ENCODE results near the gene ROR2. TPM values are rescaled to one million over a fixed set of nuclear protein-coding genes. Genes with fewer than 3 reads are reported as not detected.

The ROR2 gene
- total and polyA plus RNA-seq, 2 of the 13 experiments (the other 11 are each of a cell fraction or from before 2014, with no cell fraction given), result not detected

GRCh38 chr9:91837981-91838731, 111.9 kb downstream of the ROR2 start:
- in situ Hi-C loops (cut with HindIII; ENCODE audit: extremely low pct_ligation_motif_present, low pct_unique_long_range_greater_than_20kb) (no loop called here), intact Hi-C loops (cut with micrococcal nuclease; ENCODE audit: unreplicated experiment) (no loop called here)
- H4K20me1 ChIP-seq (ENCODE audit: insufficient read depth, low read length), result no peaks in the 10 kb centered on the region
- no peaks in the 10 kb centered on the region for H3K79me2 ChIP-seq (ENCODE audit: insufficient read depth, low read length)
- WGBS (ENCODE audit: low lambda C conversion rate), result 39% methylated on average over 14 of the region's 21 CpGs
- H3K36me3 ChIP-seq (replicated peaks in 1 of 2; ENCODE audit: control insufficient read depth in 1 of 2, insufficient read depth in 2 of 2, low read length in 2 of 2), result no peaks in the 10 kb centered on the region
- H3K4me1 ChIP-seq (ENCODE audit: insufficient read depth, low read length), result no peaks in the 10 kb centered on the region
- no peak for TF ChIP-seq ZNF510 (CRISPR knock-in tag; IDR thresholded peaks at IDR 0.05; ENCODE audit: low read depth)
- no peak overlapping the region for H2AFZ ChIP-seq (ENCODE audit: low read length)
- H3K4me3 ChIP-seq (replicated peaks in 1 of 3; ENCODE audit: insufficient read depth in 1 of 3, low read depth in 2 of 3, low read length in 3 of 3), result no peak overlapping the region
- no peak overlapping the region for H3K9ac ChIP-seq (ENCODE audit: insufficient read depth, low read depth, low read length)
- BruUV-seq (replicated peaks), result no TSS peak
- ATAC-seq (no peak), FAIRE-seq (no peak), DNase-seq (ENCODE audit: low spot score) (no peak)
- no peak overlapping the region for H3K27ac ChIP-seq (ENCODE audit: extremely low read length, insufficient read depth, low read length)
- POLR2A ChIA-PET, result no interaction called here
- CTCF ChIA-PET (ENCODE audit: low intra/inter-chr PET ratio, low total read pairs), result no interaction called here
- H3K27me3 ChIP-seq (ENCODE audit: control insufficient read depth in 1 of 2, insufficient read depth in 2 of 2, low read length in 2 of 2), result peaks cover 5 to 66% of the 10 kb centered on the region in 2 experiments; a peak in 4 of 5 replicates
- no peak overlapping the region for H3K4me2 ChIP-seq (ENCODE audit: low read depth, low read length)
- H3K9me3 ChIP-seq (ENCODE audit: low read length), result no peaks in the 10 kb centered on the region

GRCh38 chr9:91836515-91836914, 113.5 kb downstream of the ROR2 start:
- Histone ChIP-seq H3K4me3 (replicated peaks in 1 of 3; ENCODE audit: insufficient read depth in 1 of 3, low read depth in 2 of 3, low read length in 3 of 3) (no peak overlapping the region), H2AFZ (ENCODE audit: low read length) (no peak overlapping the region), H4K20me1 (ENCODE audit: insufficient read depth, low read length) (no peaks in the 10 kb centered on the region), H3K79me2 (ENCODE audit: insufficient read depth, low read length) (no peaks in the 10 kb centered on the region), H3K27ac (ENCODE audit: extremely low read length, insufficient read depth, low read length) (no peak overlapping the region), H3K9ac (ENCODE audit: insufficient read depth, low read depth, low read length) (no peak overlapping the region), H3K36me3 (replicated peaks in 1 of 2; ENCODE audit: control insufficient read depth in 1 of 2, insufficient read depth in 2 of 2, low read length in 2 of 2) (no peaks in the 10 kb centered on the region), H3K9me3 (ENCODE audit: low read length) (no peaks in the 10 kb centered on the region), H3K27me3 (ENCODE audit: control insufficient read depth in 1 of 2, insufficient read depth in 2 of 2, low read length in 2 of 2) (peaks cover 5 to 66% of the 10 kb centered on the region in 2 experiments; a peak in 4 of 5 replicates), H3K4me1 (ENCODE audit: insufficient read depth, low read length) (no peaks in the 10 kb centered on the region), H3K4me2 (ENCODE audit: low read depth, low read length) (no peak overlapping the region)
- POLR2A ChIA-PET, result no interaction called here
- no peak for FAIRE-seq
- CTCF ChIA-PET (ENCODE audit: low intra/inter-chr PET ratio, low total read pairs), result no interaction called here
- in situ Hi-C loops (cut with HindIII; ENCODE audit: extremely low pct_ligation_motif_present, low pct_unique_long_range_greater_than_20kb) (no loop called here), intact Hi-C loops (cut with micrococcal nuclease; ENCODE audit: unreplicated experiment) (no loop called here)
- no peak for ATAC-seq
- no peak for DNase-seq (ENCODE audit: low spot score)
- no CpG with 5 or more reads among the region's 7 CpGs for WGBS (ENCODE audit: low lambda C conversion rate)
- BruUV-seq (replicated peaks), result no TSS peak
- TF ChIP-seq ZHX1 (CRISPR knock-in tag; IDR thresholded peaks at IDR 0.05; ENCODE audit: low read depth) (no peak), BRD4 (CRISPR knock-in tag; IDR thresholded peaks at IDR 0.05) (no peak), FOSL2 (CRISPR knock-in tag; IDR thresholded peaks at IDR 0.05) (no peak), ZNF12 (CRISPR knock-in tag; IDR thresholded peaks at IDR 0.05) (no peak), AKNA (CRISPR knock-in tag; IDR thresholded peaks at IDR 0.05; ENCODE audit: borderline replicate concordance) (no peak), PRMT3 (CRISPR knock-in tag; IDR thresholded peaks at IDR 0.05; ENCODE audit: borderline replicate concordance, low read depth) (no peak), MED1 (CRISPR knock-in tag; IDR thresholded peaks at IDR 0.05) (no peak), ZNF557 (CRISPR knock-in tag; IDR thresholded peaks at IDR 0.05) (no peak)
